H1 (cell line): ENCODE measurements around the gene CHTF8. TPM values are rescaled to one million over a fixed set of nuclear protein-coding genes. Genes with fewer than 3 reads are reported as not detected.

Experiments
- CTCF ChIA-PET: fragments of 300-600 bp; sonication (Branson Sonifier 250); formaldehyde crosslinking; loops from one replicate; lab custom pipeline; 2021; ENCODE audit not compliant: partially characterized antibody; lab: Charles Lee
- POLR2A ChIA-PET: fragments of 300-600 bp; sonication (Branson Sonifier 250); formaldehyde crosslinking; loops from one replicate; lab custom pipeline; 2021; ENCODE audit warnings: inconsistent platforms; ENCODE audit not compliant: partially characterized antibody; lab: Charles Lee
- DNase-seq, 2 experiments: peaks; one replicate each; pipeline versions ENCODE4 v3.0.0 to v3.0.0-alpha.2; 2010 to 2022; ENCODE audit warnings: low spot score in 2 of 2, low read depth in 1 of 2, mixed read lengths in 1 of 2
- FAIRE-seq: peaks from 2 replicates; lab custom pipeline; 2011; peaks lifted over from hg19 to GRCh38; lab: Jason Lieb, UNC
- H2AFZ ChIP-seq: 2 replicates; pipeline ENCODE4 v1.8.1; 2012; ENCODE audit warnings: low read length, inconsistent platforms
- H2AK5ac ChIP-seq: 2 replicates; pipeline ENCODE4 v1.6.1; 2013; ENCODE audit warnings: low read depth, low read length
- H2BK120ac ChIP-seq: replicated peaks from 2 replicates; pipeline ENCODE3; 2013; ENCODE audit warnings: low read depth, low read length, inconsistent platforms
- H2BK12ac ChIP-seq: 2 replicates; pipeline ENCODE4 v1.6.1; 2013; ENCODE audit warnings: low read depth, low read length
- H2BK15ac ChIP-seq: 2 replicates; pipeline ENCODE4 v1.6.1; 2013; ENCODE audit warnings: low read length
- H2BK20ac ChIP-seq: 2 replicates; pipeline ENCODE4 v1.6.1; 2013; ENCODE audit warnings: low read length
- H2BK5ac ChIP-seq: 2 replicates; pipeline ENCODE4 v1.6.1; 2013; ENCODE audit warnings: low read depth, low read length
- H3K14ac ChIP-seq: 2 replicates; pipeline ENCODE4 v1.6.1; 2013; ENCODE audit warnings: inconsistent platforms; ENCODE audit not compliant: insufficient read length
- H3K18ac ChIP-seq: 2 replicates; pipeline ENCODE4 v1.6.1; 2013; ENCODE audit warnings: low read length; ENCODE audit errors: extremely low read depth
- H3K23ac ChIP-seq: 2 replicates; pipeline ENCODE4 v1.6.1; 2013; ENCODE audit warnings: inconsistent platforms; ENCODE audit not compliant: insufficient read length
- H3K23me2 ChIP-seq: 2 replicates; pipeline ENCODE4 v1.6.1; 2013; ENCODE audit warnings: low read depth, low read length
- H3K27ac ChIP-seq: 2 replicates; pipeline ENCODE4 v1.6.1; 2011; ENCODE audit warnings: low read depth, low read length, inconsistent platforms
- H3K27me3 ChIP-seq, 4 experiments: replicated peaks in 1 of 4; 1 replicate in 1 of 4; 2 replicates in 3 of 4; pipeline versions ENCODE4 v1.6.1 to v1.8.1; 2011 to 2013; ENCODE audit warnings: low read length in 3 of 4, mild to moderate bottlenecking in 3 of 4, inconsistent platforms in 2 of 4, mixed read lengths in 2 of 4, moderate library complexity in 1 of 4; ENCODE audit not compliant: control insufficient read depth in 3 of 4, insufficient read depth in 3 of 4; ENCODE audit errors: extremely low read depth in 1 of 4
- H3K36me3 ChIP-seq, 4 experiments: 2 replicates each; pipeline versions ENCODE4 v1.6.1 to v1.8.1; 2011 to 2013; ENCODE audit warnings: mild to moderate bottlenecking in 4 of 4, low read length in 3 of 4, moderate library complexity in 2 of 4, control low read depth in 1 of 4, inconsistent platforms in 1 of 4; ENCODE audit not compliant: insufficient read depth in 4 of 4, control insufficient read depth in 2 of 4
- H3K4ac ChIP-seq: replicated peaks from 2 replicates; pipeline ENCODE3; 2013; ENCODE audit warnings: low read length, low read depth, mixed read lengths, inconsistent platforms; ENCODE audit not compliant: insufficient read length
- H3K4me1 ChIP-seq, 4 experiments: replicated peaks in 1 of 4; 1 replicate in 1 of 4; 2 replicates in 3 of 4; pipeline versions ENCODE4 v1.6.1 to v1.8.1; 2011 to 2013; ENCODE audit warnings: low read length in 3 of 4, inconsistent platforms in 2 of 4, mixed read lengths in 1 of 4; ENCODE audit not compliant: insufficient read depth in 4 of 4, control insufficient read depth in 3 of 4
- H3K4me2 ChIP-seq, 2 experiments: 2 replicates each; pipeline versions ENCODE4 v1.6.1 to v1.8.1; 2011 to 2013; ENCODE audit warnings: low read depth in 2 of 2, low read length in 2 of 2, control low read depth in 1 of 2, inconsistent platforms in 1 of 2, mild to moderate bottlenecking in 1 of 2; ENCODE audit not compliant: insufficient read depth in 1 of 2
- H3K4me3 ChIP-seq, 4 experiments: fragments of 200-600, 300-600 bp in 1 of 4; sonication (generic), shearing (Covaris generic), sonication (Bioruptor Twin) in 1 of 4; 2 replicates each; pipeline versions ENCODE4 v1.5.1 to v1.8.1; 2011 to 2016; ENCODE audit warnings: low read length in 4 of 4, low read depth in 3 of 4, control low read depth in 2 of 4, inconsistent platforms in 2 of 4, mild to moderate bottlenecking in 2 of 4, mixed read lengths in 1 of 4, moderate library complexity in 1 of 4; ENCODE audit not compliant: insufficient read depth in 2 of 4; ENCODE audit errors: extremely low read depth in 1 of 4
- H3K56ac ChIP-seq: replicated peaks from 2 replicates; pipeline ENCODE3; 2013; ENCODE audit warnings: low read depth, mild to moderate bottlenecking, mixed read lengths, low read length, inconsistent platforms; ENCODE audit not compliant: insufficient read length
- H3K79me1 ChIP-seq: 2 replicates; pipeline ENCODE4 v1.6.1; 2013; ENCODE audit warnings: low read depth, low read length, control low read depth
- H3K79me2 ChIP-seq, 2 experiments: 2 replicates each; pipeline versions ENCODE4 v1.6.1 to v1.8.1; 2012 to 2013; ENCODE audit warnings: low read length in 2 of 2, mild to moderate bottlenecking in 2 of 2, inconsistent platforms in 1 of 2; ENCODE audit not compliant: insufficient read depth in 2 of 2, control insufficient read depth in 1 of 2
- H3K9ac ChIP-seq, 4 experiments: replicated peaks in 1 of 4; 1 replicate in 1 of 4; 2 replicates in 3 of 4; pipeline versions ENCODE4 v1.6.1 to v1.8.1; 2011 to 2013; ENCODE audit warnings: low read depth in 3 of 4, low read length in 3 of 4, control low read depth in 2 of 4, mild to moderate bottlenecking in 2 of 4, moderate library complexity in 2 of 4, inconsistent platforms in 1 of 4; ENCODE audit errors: extremely low read depth in 1 of 4
- H3K9me3 ChIP-seq, 2 experiments: 2 replicates each; pipeline versions ENCODE4 v1.6.1 to v1.8.1; 2012 to 2013; ENCODE audit warnings: mild to moderate bottlenecking in 2 of 2, moderate library complexity in 2 of 2, control low read depth in 1 of 2, inconsistent platforms in 1 of 2, low read depth in 1 of 2, low read length in 1 of 2, mixed read lengths in 1 of 2; ENCODE audit not compliant: insufficient read depth in 2 of 2
- H4K20me1 ChIP-seq, 2 experiments: replicated peaks in 1 of 2; 2 replicates each; pipeline versions ENCODE3 to v1.8.1; 2011 to 2013; ENCODE audit warnings: inconsistent platforms in 2 of 2, low read length in 2 of 2, mild to moderate bottlenecking in 1 of 2; ENCODE audit not compliant: insufficient read depth in 2 of 2, control insufficient read depth in 1 of 2
- H4K5ac ChIP-seq: 2 replicates; pipeline ENCODE4 v1.6.1; 2013; ENCODE audit warnings: low read length, low read depth, mixed read lengths, inconsistent platforms; ENCODE audit not compliant: insufficient read length
- H4K8ac ChIP-seq: 2 replicates; pipeline ENCODE4 v1.8.0; 2013; ENCODE audit warnings: mild to moderate bottlenecking, moderate library complexity, low read length, inconsistent platforms; ENCODE audit not compliant: insufficient read depth; ENCODE audit errors: extremely low read depth
- H4K91ac ChIP-seq: replicated peaks from 2 replicates; pipeline ENCODE3; 2013; ENCODE audit warnings: low read length, mixed read lengths, inconsistent platforms; ENCODE audit not compliant: insufficient read length
- GABPA ChIP-seq: IDR thresholded peaks from 2 replicates; pipeline ENCODE4 v1.6.1; 2011; ENCODE audit warnings: mild to moderate bottlenecking, low read length, moderate library complexity, borderline replicate concordance; ENCODE audit not compliant: insufficient read depth
- JUN ChIP-seq: IDR thresholded peaks from 2 replicates; pipeline ENCODE4 v1.6.1; 2011; ENCODE audit warnings: low read depth, mild to moderate bottlenecking, improper control_type of control experiment, low read length
- KDM5A ChIP-seq: fragments of 200-600 bp; IDR thresholded peaks from 2 replicates; pipeline ENCODE4 v1.7.1; 2012; ENCODE audit warnings: mild to moderate bottlenecking, low read length, inconsistent platforms, mixed read lengths
- POLR2AphosphoS5 ChIP-seq: IDR thresholded peaks from 2 replicates; pipeline ENCODE4 v1.6.1; 2011; ENCODE audit warnings: low read depth, low read length
- SUZ12 ChIP-seq: fragments of 200-600 bp; sonication (generic); IDR thresholded peaks from 2 replicates; pipeline ENCODE4 v1.6.1; 2012; ENCODE audit warnings: mild to moderate bottlenecking, inconsistent platforms, low read length, moderate library complexity, mixed read lengths
- TCF12 ChIP-seq: IDR thresholded peaks from 2 replicates; pipeline ENCODE4 v1.6.1; 2011; ENCODE audit warnings: low read depth, mild to moderate bottlenecking, low read length
- YY1 ChIP-seq: IDR thresholded peaks from 2 replicates; pipeline ENCODE4 v1.6.1; 2011; ENCODE audit warnings: low read depth, mild to moderate bottlenecking, low read length
- WGBS, 2 experiments: shearing (Covaris generic) in 1 of 2; methylation state at CpG; one replicate each; pipeline versions ENCODE4 v1.1.6 to v1.1.7; 2013 to 2015; ENCODE audit warnings: low lambda C conversion rate in 2 of 2, mixed read lengths in 2 of 2, inconsistent platforms in 1 of 2, low coverage in 1 of 2, missing lambda C conversion rate in 1 of 2; ENCODE audit not compliant: insufficient replicate concordance in 2 of 2, insufficient coverage in 1 of 2, insufficient read length in 1 of 2; ENCODE audit errors: extremely low coverage in 1 of 2, missing lambda C conversion rate in 1 of 2; 5-methylcytosine and 5-hydroxymethylcytosine counted together
- polyA plus RNA-seq, 7 experiments: library from polyadenylated mRNA; depleted of rRNA in 3 of 7; stranded (reverse) in 5 of 7; unstranded in 2 of 7; fragments of >200 nt in 5 of 7; fragments of 200-250 nt in 2 of 7; gene quantifications; 1 replicate in 5 of 7; 2 replicates in 1 of 7; 4 replicates in 1 of 7; pipeline versions ENCODE4 v1.2.1 to v1.2.3, GENCODE V29; 2011 to 2013; ENCODE audit warnings: missing spikeins in 2 of 7, mixed read lengths in 2 of 7
- total RNA-seq: library from RNA; stranded (reverse); fragmentation: NEBNext Ultra II Directional; extraction: Animal tissue kit (Norgen Biotek cat#: 25700); gene quantifications from 2 replicates; pipeline ENCODE4 v1.2.1, GENCODE V29; 2021
- TF ChIP-seq, protein P1 (sequence below): IDR thresholded peaks from 2 replicates; pipeline ENCODE4 v1.6.1; 2011; ENCODE audit warnings: low read length, improper control_type of control experiment

The CHTF8 gene
- total and polyA plus RNA-seq, 2 of the 8 experiments (the other 6 are each of a cell fraction or from before 2014, with no cell fraction given): 114 to 138 TPM

DNA sequence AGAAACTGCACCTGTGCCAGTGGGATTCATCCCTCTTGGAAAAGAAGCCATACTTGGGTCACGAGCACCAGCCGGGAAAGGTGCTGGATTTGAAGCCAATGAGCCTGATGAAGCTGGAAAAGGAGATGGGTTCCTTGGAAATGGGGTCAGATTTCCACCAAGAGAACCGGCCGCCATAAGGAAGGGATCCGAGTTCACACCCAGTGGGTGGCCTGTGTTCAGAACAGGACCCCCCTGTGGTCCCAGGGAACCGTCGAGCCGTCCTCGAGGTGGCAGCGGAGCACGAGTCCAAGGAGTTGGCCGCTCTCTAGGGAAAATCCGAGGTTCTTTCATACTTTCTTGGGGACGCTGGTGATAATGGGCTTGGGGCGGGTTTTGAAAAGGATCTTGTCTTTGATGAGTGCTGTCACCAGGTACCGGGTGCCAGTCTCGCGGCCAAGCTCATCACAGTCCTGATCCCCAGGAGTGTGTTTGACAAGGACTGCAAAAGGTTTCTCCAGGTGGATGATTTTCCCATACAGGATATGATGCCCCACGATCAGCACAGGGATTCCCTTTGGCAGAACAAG, 12.2 kb downstream of the CHTF8 start:
- Histone ChIP-seq H3K56ac (no peak overlapping the region), H3K18ac (no peak overlapping the region), H3K4ac (no peak overlapping the region), H2AFZ (no peak overlapping the region), H4K91ac (no peak overlapping the region), H3K14ac (no peak overlapping the region), H3K9me3 (no peaks in the 10 kb centered on the region), H4K20me1 (peaks cover 1 to 4% of the 10 kb centered on the region in 2 experiments), H4K5ac (no peak overlapping the region), H2AK5ac (no peak overlapping the region), H3K9ac (no peak overlapping the region), H2BK120ac (no peak overlapping the region), H3K36me3 (peaks cover 19 to 60% (median 42%) of the 10 kb centered on the region in 4 experiments), H3K4me2 (no peak overlapping the region), H4K8ac (no peak overlapping the region), H2BK20ac (no peak overlapping the region), H2BK5ac (no peak overlapping the region), H3K79me1 (peaks cover 7% of the 10 kb centered on the region; the same call in 1 of the 2 replicates), H3K27me3 (no peaks in the 10 kb centered on the region), H3K23me2 (no peaks in the 10 kb centered on the region), H2BK12ac (no peak overlapping the region), H2BK15ac (no peak overlapping the region), H3K23ac (no peak overlapping the region), H3K27ac (no peak overlapping the region), H3K4me1 (no peaks in the 10 kb centered on the region), H3K79me2 (peaks cover 0 to 5% of the 10 kb centered on the region in 2 experiments; a peak in 1 of 4 replicates), H3K4me3 (no peak overlapping the region)
- 96% methylated on average over 19 of the region's 19 CpGs; no CpG with 5 or more reads in 1 of the 2 experiments for WGBS, 2 experiments
- DNase-seq (no peak), FAIRE-seq (no peak)
- TF ChIP-seq POLR2AphosphoS5: no peak
- TF ChIP-seq GABPA: no peak
- TF ChIP-seq YY1: no peak
- no peak for TF ChIP-seq KDM5A
- TF ChIP-seq, protein P1, sequence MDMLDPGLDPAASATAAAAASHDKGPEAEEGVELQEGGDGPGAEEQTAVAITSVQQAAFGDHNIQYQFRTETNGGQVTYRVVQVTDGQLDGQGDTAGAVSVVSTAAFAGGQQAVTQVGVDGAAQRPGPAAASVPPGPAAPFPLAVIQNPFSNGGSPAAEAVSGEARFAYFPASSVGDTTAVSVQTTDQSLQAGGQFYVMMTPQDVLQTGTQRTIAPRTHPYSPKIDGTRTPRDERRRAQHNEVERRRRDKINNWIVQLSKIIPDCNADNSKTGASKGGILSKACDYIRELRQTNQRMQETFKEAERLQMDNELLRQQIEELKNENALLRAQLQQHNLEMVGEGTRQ: no peak
- no peak for TF ChIP-seq JUN
- no peak for TF ChIP-seq SUZ12
- TF ChIP-seq TCF12: no peak
- ChIA-PET POLR2A (interaction anchor here (0.8 to 4.1 kb wide), 6 partner anchors 9 to 48 kb away, joined by 4 to 20 read pairs (median 8); partner anchors contain the start of gene HAS3), CTCF (interaction anchor here (1.0 to 12.3 kb wide), 8 partner anchors 8 to 273 kb away, joined by 3 to 174 read pairs (median 6); no protein-coding TSS in a partner anchor)
